Mammary epithelial cell (primary cell): ENCODE data around the gene RHOT1.

ENCODE experiments used
- EZH2 ChIP-seq: IDR thresholded peaks from 2 replicates; pipeline ENCODE4 v1.6.1; 2012; ENCODE audit warnings: low read length, inconsistent platforms, borderline replicate concordance
- TF ChIP-seq, protein P1 (sequence below), 2 donors: IDR thresholded peaks in 1 of 2; conservative IDR thresholded peaks in 1 of 2; 2 replicates each; pipeline ENCODE4 v1.5.1; 2011 to 2012; ENCODE audit warnings: inconsistent platforms in 2 of 2, low read length in 2 of 2, mild to moderate bottlenecking in 2 of 2, control low read depth in 1 of 2, low read depth in 1 of 2; ENCODE audit not compliant: insufficient read depth in 1 of 2; ENCODE audit errors: extremely low read depth in 1 of 2

GRCh38 chr17:32223703-32224102 lies 81.4 kb downstream of the RHOT1 start:
- TF ChIP-seq, protein P1, sequence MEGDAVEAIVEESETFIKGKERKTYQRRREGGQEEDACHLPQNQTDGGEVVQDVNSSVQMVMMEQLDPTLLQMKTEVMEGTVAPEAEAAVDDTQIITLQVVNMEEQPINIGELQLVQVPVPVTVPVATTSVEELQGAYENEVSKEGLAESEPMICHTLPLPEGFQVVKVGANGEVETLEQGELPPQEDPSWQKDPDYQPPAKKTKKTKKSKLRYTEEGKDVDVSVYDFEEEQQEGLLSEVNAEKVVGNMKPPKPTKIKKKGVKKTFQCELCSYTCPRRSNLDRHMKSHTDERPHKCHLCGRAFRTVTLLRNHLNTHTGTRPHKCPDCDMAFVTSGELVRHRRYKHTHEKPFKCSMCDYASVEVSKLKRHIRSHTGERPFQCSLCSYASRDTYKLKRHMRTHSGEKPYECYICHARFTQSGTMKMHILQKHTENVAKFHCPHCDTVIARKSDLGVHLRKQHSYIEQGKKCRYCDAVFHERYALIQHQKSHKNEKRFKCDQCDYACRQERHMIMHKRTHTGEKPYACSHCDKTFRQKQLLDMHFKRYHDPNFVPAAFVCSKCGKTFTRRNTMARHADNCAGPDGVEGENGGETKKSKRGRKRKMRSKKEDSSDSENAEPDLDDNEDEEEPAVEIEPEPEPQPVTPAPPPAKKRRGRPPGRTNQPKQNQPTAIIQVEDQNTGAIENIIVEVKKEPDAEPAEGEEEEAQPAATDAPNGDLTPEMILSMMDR (conservative IDR thresholded peaks at IDR 0.05 in 1 of 2, IDR thresholded peaks at IDR 0.05 in 1 of 2; ENCODE audit: extremely low read depth in 1 of 2, insufficient read depth in 1 of 2, low read depth in 1 of 2, low read length in 2 of 2) = no peak
- TF ChIP-seq EZH2 = no peak
